Transverse colon (tissue), 4 donors: ENCODE measurements around the gene GNRHR.

Experiments used
- CTCF ChIP-seq, 5 experiments: fragments of 200-600 bp in 3 of 5; fragments of 450-650 bp in 2 of 5; sonication (generic) in 3 of 5; IDR thresholded peaks; 1 replicate in 2 of 5; 2 replicates in 3 of 5; pipeline ENCODE4 v1.5.1; 2016 to 2017; ENCODE audit warnings: antibody characterized with exemption in 5 of 5, inconsistent platforms in 3 of 5, mild to moderate bottlenecking in 2 of 5, moderate library complexity in 1 of 5
- EP300 ChIP-seq: sonication (generic); formaldehyde crosslinking; IDR thresholded peaks from one replicate; pipeline ENCODE4 v1.6.1; 2017; ENCODE audit warnings: antibody characterized with exemption, low read depth
- POLR2A ChIP-seq: fragments of 450-650 bp; IDR thresholded peaks from one replicate; pipeline ENCODE4 v1.6.1; 2016; ENCODE audit warnings: antibody characterized with exemption, mild to moderate bottlenecking, moderate library complexity
- POLR2AphosphoS5 ChIP-seq, 3 donors: sonication (generic); formaldehyde crosslinking; IDR thresholded peaks; one replicate each; pipeline ENCODE4 v1.6.1; 2016; ENCODE audit warnings: antibody characterized with exemption in 3 of 3

GRCh38 chr4:67721770-67722597 is 32.2 kb downstream of the GNRHR start:
- TF ChIP-seq CTCF (IDR thresholded peaks at IDR 0.05) (no peak), POLR2AphosphoS5 (IDR thresholded peaks at IDR 0.05) (no peak), POLR2A (no peak), EP300 (no peak)
